Measurements from ENCODE around the gene MYLK4.
A peak's percentile ranks its signal among the peaks of the same experiment; 100 is the strongest.

The MYLK4 gene

DNA sequence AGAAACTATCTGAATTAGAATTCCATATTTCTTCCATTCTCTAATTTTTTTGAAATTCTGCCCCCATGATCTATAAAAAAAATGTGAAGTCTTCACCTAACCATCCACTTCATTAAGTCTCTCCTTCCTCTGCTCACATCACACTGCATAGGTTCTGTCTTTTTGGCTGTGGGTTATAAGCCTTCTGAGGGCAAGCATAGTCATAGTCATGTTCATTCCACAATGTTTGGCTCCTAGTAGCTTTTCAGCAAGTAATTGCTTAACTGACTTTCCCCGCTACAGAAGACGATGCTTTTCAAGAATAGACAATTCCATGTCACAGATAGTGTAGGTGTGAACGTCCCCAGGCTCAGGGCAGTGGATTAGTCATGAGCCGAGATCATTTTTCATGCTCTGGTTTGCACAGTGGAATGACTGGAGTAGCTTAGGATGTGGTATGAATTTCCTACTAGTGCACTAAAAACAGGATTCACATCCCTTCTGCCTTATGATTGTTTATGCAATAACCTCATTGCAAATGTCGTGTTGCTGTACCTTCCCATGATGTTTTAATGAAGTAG lies 43.5 kb upstream of the MYLK4 start:
- H3K4me3 ChIP-seq (replicated peaks; ENCODE audit: low read depth, low read length), result no peak overlapping the region
- no peak for DNase-seq (ENCODE audit: low read depth)
- TF ChIP-seq, protein P1, sequence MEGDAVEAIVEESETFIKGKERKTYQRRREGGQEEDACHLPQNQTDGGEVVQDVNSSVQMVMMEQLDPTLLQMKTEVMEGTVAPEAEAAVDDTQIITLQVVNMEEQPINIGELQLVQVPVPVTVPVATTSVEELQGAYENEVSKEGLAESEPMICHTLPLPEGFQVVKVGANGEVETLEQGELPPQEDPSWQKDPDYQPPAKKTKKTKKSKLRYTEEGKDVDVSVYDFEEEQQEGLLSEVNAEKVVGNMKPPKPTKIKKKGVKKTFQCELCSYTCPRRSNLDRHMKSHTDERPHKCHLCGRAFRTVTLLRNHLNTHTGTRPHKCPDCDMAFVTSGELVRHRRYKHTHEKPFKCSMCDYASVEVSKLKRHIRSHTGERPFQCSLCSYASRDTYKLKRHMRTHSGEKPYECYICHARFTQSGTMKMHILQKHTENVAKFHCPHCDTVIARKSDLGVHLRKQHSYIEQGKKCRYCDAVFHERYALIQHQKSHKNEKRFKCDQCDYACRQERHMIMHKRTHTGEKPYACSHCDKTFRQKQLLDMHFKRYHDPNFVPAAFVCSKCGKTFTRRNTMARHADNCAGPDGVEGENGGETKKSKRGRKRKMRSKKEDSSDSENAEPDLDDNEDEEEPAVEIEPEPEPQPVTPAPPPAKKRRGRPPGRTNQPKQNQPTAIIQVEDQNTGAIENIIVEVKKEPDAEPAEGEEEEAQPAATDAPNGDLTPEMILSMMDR (IDR thresholded peaks at IDR 0.05; ENCODE audit: low read length, missing control alignments), result no peak

GRCh38 chr6:2793534-2794151 lies 42.9 kb upstream of the MYLK4 start:
- TF ChIP-seq, protein P1 (IDR thresholded peaks at IDR 0.05; ENCODE audit: low read length, missing control alignments), result no peak
- no peak for DNase-seq (ENCODE audit: low read depth)
- no peak overlapping the region for H3K4me3 ChIP-seq (replicated peaks; ENCODE audit: low read depth, low read length)

GRCh38 chr6:2792330-2793110 lies 41.8 kb upstream of the MYLK4 start:
- H3K4me3 ChIP-seq (replicated peaks; ENCODE audit: low read depth, low read length), result no peak overlapping the region
- DNase-seq (ENCODE audit: low read depth), result peak; percentile 32
- TF ChIP-seq, protein P1 (IDR thresholded peaks at IDR 0.05; ENCODE audit: low read length, missing control alignments), result no peak

GRCh38 chr6:2791450-2791974 lies 40.8 kb upstream of the MYLK4 start:
- no peak overlapping the region for H3K4me3 ChIP-seq (replicated peaks; ENCODE audit: low read depth, low read length)
- TF ChIP-seq, protein P1 (IDR thresholded peaks at IDR 0.05; ENCODE audit: low read length, missing control alignments), result no peak
- no peak for DNase-seq (ENCODE audit: low read depth)

DNA sequence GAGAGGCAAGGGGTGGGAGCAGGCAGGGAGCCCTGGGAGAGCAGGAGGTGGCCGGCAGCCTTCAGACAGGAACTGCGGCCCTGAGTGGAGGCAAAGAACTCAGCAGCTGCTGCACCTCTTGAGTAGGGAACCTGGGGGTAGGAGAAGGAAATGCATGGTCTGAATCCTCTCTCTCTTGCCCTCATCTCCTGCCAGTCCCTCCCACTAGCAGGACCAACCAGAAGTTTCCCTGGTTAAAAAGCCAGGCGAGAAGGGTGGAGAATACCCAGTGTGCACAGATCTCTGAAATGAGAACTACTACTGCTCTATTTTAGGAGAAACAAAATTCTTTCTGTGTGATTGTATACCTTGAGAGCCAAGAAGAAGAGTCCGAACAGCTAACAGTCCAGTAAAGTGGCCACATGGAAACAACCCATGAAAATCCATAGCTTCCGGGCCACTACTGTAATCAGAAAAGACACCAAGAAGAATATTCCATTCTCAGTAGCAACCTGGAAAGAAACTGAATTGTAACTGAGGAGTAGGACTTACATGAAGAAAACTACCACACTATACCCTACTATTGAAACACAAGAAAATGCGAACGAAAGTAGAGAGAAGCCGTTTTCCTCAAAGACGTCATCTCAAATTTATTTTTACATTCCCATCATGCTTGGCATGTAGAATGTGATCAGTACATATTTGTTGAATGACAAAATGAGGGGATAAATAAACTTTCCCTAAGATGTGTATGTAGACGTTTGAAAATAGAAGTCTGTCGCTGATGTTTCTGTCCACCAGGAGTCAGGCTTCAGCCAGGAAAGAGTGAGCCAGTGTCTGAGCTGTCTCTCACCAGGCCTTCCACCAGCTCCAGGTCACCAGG lies 40.1 kb upstream of the MYLK4 start:
- TF ChIP-seq, protein P1 (IDR thresholded peaks at IDR 0.05; ENCODE audit: low read length, missing control alignments), result peak; percentile 92
- DNase-seq (ENCODE audit: low read depth), result peak; percentile 89
- no peak overlapping the region for H3K4me3 ChIP-seq (replicated peaks; ENCODE audit: low read depth, low read length)

DNA sequence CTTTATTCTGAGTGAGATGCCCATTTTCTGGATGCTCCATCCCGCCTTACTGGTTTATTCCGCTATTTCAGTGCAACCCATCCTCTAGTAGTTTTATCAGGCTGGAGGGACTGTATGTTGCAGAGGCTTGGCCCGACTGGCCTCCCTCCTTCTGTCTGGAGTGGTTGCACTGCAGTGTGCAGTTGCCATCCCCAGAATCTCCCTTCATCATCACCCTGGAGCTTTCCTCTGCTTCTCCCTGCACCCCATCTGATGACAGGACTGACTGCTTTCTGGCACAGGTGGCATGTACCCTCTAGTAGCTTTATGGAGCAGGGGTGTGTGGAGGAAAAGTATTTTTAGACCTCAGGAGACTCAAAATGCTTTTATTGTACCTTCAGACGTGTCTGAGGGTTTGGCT lies 35.5 kb upstream of the MYLK4 start:
- no peak for DNase-seq (ENCODE audit: low read depth)
- no peak overlapping the region for H3K4me3 ChIP-seq (replicated peaks; ENCODE audit: low read depth, low read length)
- TF ChIP-seq, protein P1 (IDR thresholded peaks at IDR 0.05; ENCODE audit: low read length, missing control alignments), result no peak
